GM19467 (cell line): ENCODE results near the gene CRACDL.
"Not testable (repeated sequence)": the region's sequence is repeated elsewhere in the genome, so short reads cannot be mapped to it uniquely, and the experiment has no call there.

Source experiments
- ATAC-seq: cut with Tn5 transposase; IDR thresholded peaks from one replicate; pipeline ENCODE4 v1.9.1; 2021; ENCODE audit warnings: mild to moderate bottlenecking, moderate library complexity; ENCODE audit not compliant: unreplicated experiment

CRACDL gene

DNA sequence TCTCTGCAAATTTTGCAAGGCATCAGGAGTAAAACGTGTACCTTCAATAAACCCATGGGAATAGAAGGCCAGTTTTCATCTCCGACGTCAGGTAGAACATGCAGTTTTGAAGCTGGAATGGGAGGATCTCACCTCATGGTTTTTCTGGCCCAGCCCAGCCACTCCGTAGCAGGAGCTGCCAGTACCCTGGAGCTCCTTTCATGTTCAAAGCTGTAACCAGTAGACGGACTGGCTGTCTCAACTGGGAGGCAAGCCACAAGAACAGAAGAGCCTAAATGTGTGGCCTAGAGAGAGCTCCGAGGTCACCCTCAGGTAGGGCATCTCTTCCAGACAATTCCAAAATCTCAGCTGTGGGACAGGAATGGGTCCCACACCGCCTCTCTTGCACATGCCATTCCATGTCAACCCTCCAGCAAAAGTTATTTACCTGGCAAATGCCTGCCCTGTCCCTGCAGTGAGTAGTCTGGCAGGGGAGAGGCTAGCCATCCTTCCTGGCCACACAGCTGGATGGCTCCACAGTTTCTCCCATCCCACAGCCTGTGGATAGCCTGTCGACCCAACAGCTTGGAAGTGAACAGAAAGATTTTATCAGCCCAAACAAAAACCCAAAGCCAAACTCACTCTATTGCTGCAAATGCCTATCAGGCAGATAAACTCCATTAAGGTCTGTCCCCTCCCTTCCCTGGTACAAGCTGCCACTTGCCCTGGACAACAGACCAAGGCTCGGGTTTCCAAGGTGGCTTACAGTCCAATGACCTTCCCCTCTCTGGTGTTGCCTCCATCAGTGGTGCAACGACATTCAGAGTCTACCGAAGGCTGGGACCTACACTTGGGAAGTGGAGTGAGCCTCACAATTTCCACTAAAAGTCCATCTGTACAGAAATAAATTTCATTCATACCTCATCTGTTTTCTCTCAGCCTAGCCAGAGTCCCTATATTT lies 27.8 kb downstream of the CRACDL start:
- ATAC-seq = no peak

DNA sequence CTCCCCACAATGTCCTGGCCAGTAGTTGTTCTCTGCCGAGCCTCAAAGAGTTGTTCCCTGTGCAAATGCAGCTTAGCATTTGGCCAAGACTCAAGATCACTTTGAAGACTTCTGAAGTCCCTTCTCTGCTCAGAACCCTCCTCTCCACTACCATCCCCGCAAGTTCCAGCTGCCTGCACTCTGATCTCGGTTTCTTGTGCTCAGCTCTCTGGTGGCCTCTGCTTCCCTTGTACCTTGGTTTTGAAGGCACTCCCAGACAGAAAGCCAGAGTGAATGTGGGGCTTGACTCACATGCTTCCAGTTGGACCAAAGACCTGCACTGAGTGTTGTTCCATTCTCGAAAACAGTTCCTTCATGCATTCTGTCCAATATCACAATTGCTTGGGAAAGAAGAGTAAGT lies 28.6 kb downstream of the CRACDL start:
- no peak for ATAC-seq

- ATAC-seq = no peak
Measured at GRCh38 chr2:98903767-98904485, 32.1 kb downstream of the CRACDL start.

DNA sequence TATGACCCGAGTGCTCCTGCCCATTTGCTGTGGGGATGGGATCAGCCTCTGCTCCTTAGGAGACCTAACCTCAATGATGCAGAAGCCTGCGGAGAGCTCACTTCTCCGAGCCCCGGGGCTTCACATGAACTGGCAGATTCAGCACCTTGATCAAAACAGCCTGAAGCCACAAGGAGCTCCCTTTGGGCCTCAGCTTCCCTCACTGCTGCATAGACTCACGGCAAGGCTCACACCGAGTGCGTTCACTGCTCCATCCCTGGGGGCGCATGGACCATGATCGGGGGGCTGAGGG lies 33.0 kb downstream of the CRACDL start:
- ATAC-seq = no peak

- ATAC-seq = no peak
Measured at GRCh38 chr2:98902209-98903063, 33.6 kb downstream of the CRACDL start.

DNA sequence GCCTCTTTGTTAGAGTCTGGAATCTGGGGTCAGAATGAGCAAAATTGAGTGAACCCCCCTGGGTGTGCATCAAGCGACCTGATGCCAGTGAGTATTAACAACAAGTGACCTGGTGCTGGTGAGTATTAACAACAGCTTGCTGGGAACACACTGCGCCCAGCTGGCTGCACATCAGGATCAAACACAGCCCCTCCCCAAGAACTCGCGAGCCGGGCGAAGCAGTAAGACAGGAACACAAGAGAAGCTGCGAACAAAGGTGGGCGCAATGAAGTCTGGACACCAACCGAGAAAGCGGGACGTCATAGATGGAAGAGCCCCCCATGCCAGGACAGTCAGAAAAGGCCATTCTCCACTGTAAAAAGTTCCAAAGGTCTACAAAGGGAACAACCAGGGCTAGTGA lies 34.3 kb downstream of the CRACDL start:
- no peak for ATAC-seq

DNA sequence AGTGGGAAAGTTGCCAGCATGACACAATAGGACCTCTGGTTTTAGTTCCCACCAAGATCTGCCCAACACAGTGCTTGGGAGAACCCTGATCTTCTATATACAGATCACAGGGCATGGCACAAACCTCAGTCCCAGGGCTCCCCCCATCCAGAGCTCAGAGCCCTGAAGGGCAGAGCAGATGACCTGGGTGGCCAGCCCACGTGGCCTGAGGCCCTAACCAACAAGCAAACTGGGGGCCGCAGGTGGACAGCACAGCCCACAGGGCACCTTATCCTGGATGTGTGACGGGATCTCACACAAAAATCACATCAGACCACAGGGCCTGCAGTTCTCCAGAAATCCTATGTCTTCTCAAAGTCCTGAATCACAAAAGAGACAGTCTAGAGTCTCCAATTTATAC lies 34.7 kb downstream of the CRACDL start:
- no peak for ATAC-seq

DNA sequence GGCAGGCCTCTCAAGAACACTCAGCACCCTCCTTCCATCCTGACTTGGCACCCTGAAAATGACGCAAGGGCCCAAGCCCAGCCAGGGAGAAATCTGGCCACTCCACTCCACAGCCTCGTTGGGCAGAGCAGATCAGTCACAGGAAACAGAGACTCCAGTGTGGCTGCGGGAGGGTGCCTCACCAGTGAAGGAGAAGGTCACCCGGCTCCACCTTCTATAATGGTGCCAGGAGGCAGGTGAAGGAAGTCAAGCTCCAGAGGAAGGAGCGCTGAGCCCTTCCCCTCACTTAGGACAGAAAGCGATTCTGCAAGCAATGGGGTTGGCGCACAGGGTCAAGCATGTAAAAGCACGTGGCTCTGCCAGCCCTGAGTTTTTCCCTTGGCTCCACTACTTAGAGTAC lies 35.3 kb downstream of the CRACDL start:
- ATAC-seq = no peak

- ATAC-seq = not testable (repeated sequence)
Measured at GRCh38 chr2:98899703-98900078, 36.3 kb downstream of the CRACDL start.

GRCh38 chr2:98899041-98899702 lies 36.9 kb downstream of the CRACDL start:
- ATAC-seq = no peak

DNA sequence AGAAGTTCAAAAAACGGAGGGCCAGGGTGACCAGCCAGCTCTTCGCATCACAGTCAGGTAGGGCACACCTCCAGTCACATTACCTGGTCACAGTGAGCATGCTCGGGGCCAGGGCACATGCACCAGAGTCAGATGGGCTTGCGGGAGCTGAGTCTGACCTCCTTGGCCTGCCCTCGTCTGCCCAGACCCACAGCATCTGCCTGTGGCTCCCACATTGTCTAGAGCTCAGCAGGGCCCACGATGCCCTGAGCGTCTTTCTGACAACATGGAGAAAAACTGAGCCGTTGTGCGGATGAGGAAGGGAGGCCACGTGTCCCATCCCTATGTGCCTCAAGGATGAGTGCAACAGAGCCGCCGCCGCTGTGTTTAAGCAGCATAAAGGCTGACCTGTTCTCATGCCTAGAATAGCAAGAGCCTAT lies 37.6 kb downstream of the CRACDL start:
- ATAC-seq = no peak

GRCh38 chr2:98897746-98898145 lies 38.3 kb downstream of the CRACDL start:
- no peak for ATAC-seq

DNA sequence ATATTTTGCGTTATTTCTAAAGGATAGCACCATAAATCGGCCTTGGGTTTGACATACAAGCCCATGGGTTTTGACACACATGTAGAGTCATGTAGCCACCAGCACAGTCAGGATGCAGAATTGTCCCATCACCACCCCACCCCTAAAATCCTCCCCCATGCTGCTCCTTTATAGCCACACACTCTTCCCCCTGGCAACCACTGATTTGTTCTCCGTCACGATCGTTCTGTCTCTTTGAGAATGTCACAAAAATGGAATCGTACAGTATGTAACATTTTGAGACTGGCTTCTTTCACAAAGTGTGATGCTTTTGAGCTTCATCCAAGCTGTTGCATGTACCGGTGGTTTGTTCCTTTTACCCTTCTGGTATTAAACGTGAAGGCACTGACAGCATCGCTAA lies 39.1 kb downstream of the CRACDL start:
- no peak for ATAC-seq

DNA sequence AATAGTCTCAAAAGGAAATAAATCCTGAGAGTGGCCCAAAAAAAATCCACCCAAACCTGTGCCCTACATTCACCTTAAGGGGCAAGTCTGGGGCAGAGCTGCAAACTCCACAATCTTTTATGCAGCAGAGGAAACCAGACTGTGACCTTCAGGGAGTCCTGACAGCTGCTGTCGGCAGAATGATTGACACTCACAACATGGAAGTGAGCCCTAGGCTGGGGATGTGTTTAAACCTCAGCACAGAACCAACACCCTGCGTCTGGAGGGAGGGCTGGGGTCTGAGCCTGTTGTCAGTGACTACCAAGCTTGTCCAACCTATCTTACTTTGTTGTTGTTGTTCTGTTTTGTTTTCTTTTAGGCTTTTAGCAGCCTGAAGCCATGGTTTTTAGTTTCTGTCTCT lies 39.6 kb downstream of the CRACDL start:
- no peak for ATAC-seq

DNA sequence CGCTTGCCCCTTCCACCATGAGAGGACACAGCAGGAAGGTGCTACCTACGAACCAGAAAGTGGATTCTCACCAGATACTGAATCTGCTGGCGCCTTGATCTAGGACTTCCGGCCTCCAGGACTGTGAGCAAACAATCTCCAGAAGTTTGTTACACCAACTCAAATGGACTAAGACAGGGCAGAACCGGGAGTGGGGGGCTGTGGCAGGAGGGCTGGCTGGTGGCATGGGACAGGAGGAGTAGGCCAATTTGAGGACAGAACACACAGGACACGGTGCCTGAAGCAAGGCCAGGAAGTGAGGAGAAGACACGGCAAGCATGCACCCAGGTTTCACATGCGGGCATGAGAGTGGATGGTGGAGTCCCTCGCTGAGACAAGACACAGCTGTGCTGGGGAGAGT lies 40.1 kb downstream of the CRACDL start:
- ATAC-seq = no peak

DNA sequence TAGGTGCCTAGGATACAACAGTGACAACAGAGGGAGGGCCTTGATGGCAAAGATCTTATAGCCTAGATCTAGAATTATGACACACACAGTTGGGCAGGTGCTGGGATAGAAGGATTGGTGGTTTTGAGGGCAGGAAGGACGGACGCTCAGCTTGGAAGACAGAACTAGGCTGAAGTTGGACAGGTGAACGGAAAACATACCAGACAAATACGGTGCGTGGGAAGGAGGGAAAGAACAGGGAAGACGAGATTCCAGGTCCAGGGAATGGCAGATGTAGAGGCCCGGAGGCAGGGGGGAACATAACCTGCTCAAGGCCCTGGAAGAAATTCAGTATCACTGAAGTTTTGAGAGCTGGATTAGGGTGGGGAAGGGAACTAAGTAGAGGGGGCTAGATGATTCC lies 40.8 kb downstream of the CRACDL start:
- no peak for ATAC-seq

DNA sequence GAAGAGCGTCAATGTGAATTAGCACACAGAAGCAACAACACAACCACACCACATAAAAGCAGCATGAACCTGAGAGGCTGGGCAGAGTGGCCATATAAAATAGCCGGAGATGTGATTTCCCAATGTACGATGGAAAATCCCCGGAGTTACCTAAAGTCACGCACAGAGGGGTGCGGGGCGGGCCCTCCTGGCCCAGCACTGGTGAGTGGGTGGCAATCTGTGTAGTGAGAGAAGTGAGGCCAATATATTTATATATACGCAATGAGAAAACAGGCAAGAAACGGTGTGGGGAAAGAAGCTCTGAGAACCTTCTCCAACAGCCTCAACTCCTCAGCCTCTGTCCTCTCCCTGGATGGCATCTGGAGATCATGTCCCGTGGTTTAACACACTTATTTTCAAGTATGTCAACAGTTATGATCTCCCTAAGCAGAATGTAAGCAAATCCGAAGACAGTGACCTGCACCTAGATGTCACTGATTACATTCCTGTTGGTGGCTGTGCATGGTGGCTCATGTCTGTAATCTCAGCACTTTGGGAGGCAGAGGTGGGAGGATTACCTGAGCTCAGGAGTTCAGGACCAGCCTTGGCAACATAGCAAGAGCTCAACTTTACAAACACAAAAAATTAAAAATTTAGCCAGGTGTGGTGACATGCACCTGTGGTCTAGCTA lies 41.6 kb downstream of the CRACDL start:
- ATAC-seq = no peak

DNA sequence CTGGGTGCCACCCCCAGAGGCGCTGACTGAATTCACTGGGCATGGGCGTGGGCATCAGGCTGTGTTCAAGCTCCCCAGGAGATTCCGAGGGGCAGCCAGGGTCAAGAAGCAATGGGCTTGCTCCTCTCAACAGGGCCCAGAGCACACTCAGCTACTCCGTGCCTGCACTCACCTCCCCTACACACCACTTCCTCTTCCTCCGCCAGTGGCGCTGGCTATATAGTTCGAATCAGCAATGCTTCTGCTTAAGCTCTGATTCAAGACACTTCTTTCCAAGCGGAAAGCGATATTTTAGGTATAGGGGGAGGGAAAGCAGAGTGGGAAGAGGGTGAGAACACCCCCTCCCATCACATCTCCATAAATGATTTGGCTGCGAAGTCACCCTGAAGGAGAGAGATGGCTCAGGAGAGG lies 42.1 kb downstream of the CRACDL start:
- ATAC-seq = no peak

- no peak for ATAC-seq
Measured at GRCh38 chr2:98892871-98893270, 43.2 kb downstream of the CRACDL start.

GRCh38 chr2:98891591-98891990 lies 44.4 kb downstream of the CRACDL start:
- no peak for ATAC-seq
